GM06990 (cell line): Measurements from ENCODE around the gene SERTAD2.

Experiments used
- DNase-seq: peaks from one replicate; pipeline ENCODE4 v3.0.0-alpha.2; 2011; ENCODE audit not compliant: insufficient read length; ENCODE audit errors: extremely low read depth
- H3K27me3 ChIP-seq: replicated peaks from 2 replicates; pipeline ENCODE4 v1.6.0; 2011; ENCODE audit warnings: low read length; ENCODE audit not compliant: control insufficient read depth, insufficient read depth
- H3K36me3 ChIP-seq: 2 replicates; pipeline ENCODE4 v1.5.1; 2011; ENCODE audit warnings: low read length; ENCODE audit not compliant: control insufficient read depth, insufficient read depth
- H3K4me3 ChIP-seq: replicated peaks from 2 replicates; pipeline ENCODE4 v1.5.1; 2011; ENCODE audit warnings: low read depth, mild to moderate bottlenecking, control low read depth, low read length
- CTCF ChIP-seq: IDR thresholded peaks from 2 replicates; pipeline ENCODE4 v1.5.1; 2011; ENCODE audit warnings: low read length, control low read depth, mild to moderate bottlenecking, inconsistent platforms; ENCODE audit not compliant: insufficient read depth, poor library complexity, severe bottlenecking

Gene SERTAD2

DNA sequence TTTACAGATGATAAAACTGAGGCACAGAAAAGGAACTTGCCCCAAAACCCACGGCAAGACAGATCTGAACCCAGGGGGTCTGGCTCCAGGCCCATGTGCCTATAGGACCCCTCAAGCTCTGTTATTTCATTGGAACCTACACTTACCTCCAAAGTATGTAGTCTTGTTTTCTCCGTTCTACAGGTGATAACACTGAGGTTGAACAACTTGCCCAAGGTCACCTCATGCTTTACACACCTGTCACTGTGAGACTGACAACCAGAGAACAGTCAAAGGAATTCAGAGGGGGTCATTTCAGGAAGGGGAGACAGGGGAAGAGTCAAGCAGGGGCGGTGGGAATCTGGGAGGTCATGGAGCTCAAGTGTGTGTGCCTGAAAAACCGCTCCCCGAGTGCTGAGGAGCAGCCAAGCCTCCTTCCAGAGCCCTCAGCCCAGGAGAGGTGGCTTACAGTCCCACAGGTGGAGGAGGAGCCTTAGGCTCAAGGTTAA is 47.7 kb downstream of the SERTAD2 start:
- H3K4me3 ChIP-seq: peak overlapping the region; percentile 42; the same call in 1 of the 2 replicates
- DNase-seq: no peak
- no peak for TF ChIP-seq CTCF

DNA sequence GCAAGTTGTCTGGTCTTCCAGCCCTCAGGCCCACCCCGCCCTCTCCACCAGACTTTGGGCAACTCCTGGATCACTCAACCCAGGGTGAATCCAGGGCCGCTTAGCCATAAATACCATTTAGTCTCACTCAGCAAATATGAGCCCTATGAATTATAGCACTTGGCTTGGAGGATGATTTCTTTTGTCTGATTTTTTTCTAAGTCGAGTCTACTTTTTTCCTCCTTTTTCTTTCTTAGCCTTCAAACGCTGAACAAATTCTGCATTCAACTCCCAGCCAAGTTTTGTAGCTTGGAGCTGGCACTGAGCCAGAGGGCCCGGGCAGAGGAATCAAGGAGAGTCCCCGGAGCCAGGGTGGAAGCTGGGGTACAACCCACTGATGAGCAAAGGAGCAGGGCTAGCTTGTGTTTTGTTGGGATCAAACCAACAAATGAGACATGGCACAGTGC is 48.7 kb downstream of the SERTAD2 start:
- no peak for TF ChIP-seq CTCF
- Histone ChIP-seq H3K36me3 (no peaks in the 10 kb centered on the region), H3K4me3 (no peak overlapping the region), H3K27me3 (no peaks in the 10 kb centered on the region)
- no peak for DNase-seq

More for the DNA sequence above, 47.7 kb downstream of the SERTAD2 start:
- Histone ChIP-seq H3K36me3 (no peaks in the 10 kb centered on the region), H3K27me3 (no peaks in the 10 kb centered on the region)

GRCh38 chr2:64604155-64604554 is 49.6 kb downstream of the SERTAD2 start:
- no peak for TF ChIP-seq CTCF
- H3K4me3 ChIP-seq: no peak overlapping the region
- no peaks in the 10 kb centered on the region for H3K36me3 ChIP-seq
- H3K27me3 ChIP-seq: no peaks in the 10 kb centered on the region
- no peak for DNase-seq

DNA sequence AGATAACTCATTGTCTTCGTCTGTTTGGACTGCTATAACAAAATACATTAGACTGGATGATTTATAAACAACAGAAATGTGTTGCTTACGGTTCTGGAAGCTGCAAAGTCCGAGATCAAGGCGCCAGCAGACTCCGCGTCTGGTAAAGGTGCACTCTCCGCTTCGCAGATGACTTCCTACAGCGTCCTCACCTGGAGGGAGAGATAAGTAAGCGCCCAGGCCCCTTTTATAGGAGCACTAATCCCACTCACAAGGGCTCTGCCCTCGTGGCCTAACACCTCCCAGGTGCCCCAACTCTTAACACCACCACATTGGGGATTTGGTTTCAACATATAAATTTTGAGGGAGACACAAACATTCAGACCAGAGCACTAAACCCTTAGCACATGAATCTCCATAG is 51.3 kb downstream of the SERTAD2 start:
- no peaks in the 10 kb centered on the region for H3K36me3 ChIP-seq
- H3K27me3 ChIP-seq: no peaks in the 10 kb centered on the region
- no peak overlapping the region for H3K4me3 ChIP-seq
- TF ChIP-seq CTCF: no peak
- DNase-seq: no peak

- H3K27me3 ChIP-seq: no peaks in the 10 kb centered on the region
- DNase-seq: no peak
- no peaks in the 10 kb centered on the region for H3K36me3 ChIP-seq
- TF ChIP-seq CTCF: no peak
- H3K4me3 ChIP-seq: no peak overlapping the region
These were observed 51.8 kb downstream of the SERTAD2 start for GRCh38 chr2:64601785-64602391.
